Liver (tissue), 9 donors: Measurements from ENCODE around the gene SIT1. TPM values are rescaled to one million over a fixed set of nuclear protein-coding genes. Genes with fewer than 3 reads are reported as not detected.

Experiments
- DNase-seq: peaks from one replicate; pipeline ENCODE4 v3.0.0-alpha.2; 2017; ENCODE audit warnings: low spot score
- H3K27ac ChIP-seq, 2 donors: one replicate each; pipeline ENCODE4 v1.7.0; 2013; ENCODE audit warnings: inconsistent platforms in 2 of 2, low read length in 2 of 2, control low read depth in 1 of 2, low read depth in 1 of 2, mild to moderate bottlenecking in 1 of 2
- H3K27me3 ChIP-seq, 4 donors: one replicate each; pipeline versions ENCODE4 v1.6.1 to v1.7.0; 2013; ENCODE audit warnings: low read length in 3 of 4, inconsistent platforms in 1 of 4, mild to moderate bottlenecking in 1 of 4, moderate library complexity in 1 of 4; ENCODE audit not compliant: control insufficient read depth in 4 of 4, insufficient read depth in 4 of 4
- H3K36me3 ChIP-seq, 4 donors: one replicate each; pipeline versions ENCODE4 v1.6.1 to v1.7.0; 2013; ENCODE audit warnings: low read length in 3 of 4, mild to moderate bottlenecking in 3 of 4, low read depth in 1 of 4, moderate library complexity in 1 of 4; ENCODE audit not compliant: control insufficient read depth in 4 of 4, insufficient read depth in 3 of 4
- H3K4me1 ChIP-seq, 4 donors: one replicate each; pipeline versions ENCODE4 v1.6.1 to v1.7.0; 2013; ENCODE audit warnings: low read length in 3 of 4, mild to moderate bottlenecking in 3 of 4, moderate library complexity in 1 of 4; ENCODE audit not compliant: control insufficient read depth in 4 of 4, insufficient read depth in 4 of 4
- H3K4me3 ChIP-seq, 3 donors: one replicate each; pipeline versions ENCODE4 v1.6.1 to v1.7.0; 2013; ENCODE audit warnings: low read length in 3 of 3, control low read depth in 1 of 3, low read depth in 1 of 3, mild to moderate bottlenecking in 1 of 3
- H3K9ac ChIP-seq, 2 donors: one replicate each; pipeline ENCODE4 v1.7.0; 2013; ENCODE audit warnings: low read length in 2 of 2, mild to moderate bottlenecking in 2 of 2, moderate library complexity in 2 of 2, control low read depth in 1 of 2, low read depth in 1 of 2
- H3K9me3 ChIP-seq, 4 donors: one replicate each; pipeline versions ENCODE4 v1.6.1 to v1.7.0; 2013; ENCODE audit warnings: low read length in 3 of 4; ENCODE audit not compliant: control insufficient read depth in 4 of 4
- ATF3 ChIP-seq: IDR thresholded peaks from 2 replicates; pipeline ENCODE4 v1.6.1; 2016; ENCODE audit warnings: antibody characterized with exemption
- CTCF ChIP-seq: fragments of 150-350 bp; IDR thresholded peaks from 2 replicates; pipeline ENCODE4 v1.5.1; 2017; ENCODE audit warnings: improper control_type of control experiment, low read depth, low read length; ENCODE audit not compliant: missing input control
- EGR1 ChIP-seq, 2 donors: IDR thresholded peaks; 2 replicates each; pipeline ENCODE4 v1.6.1; 2016 to 2018; ENCODE audit warnings: antibody characterized with exemption in 2 of 2, low read depth in 2 of 2
- FOXA2 ChIP-seq: IDR thresholded peaks from 2 replicates; pipeline ENCODE4 v1.6.1; 2016; ENCODE audit warnings: antibody characterized with exemption
- GABPA ChIP-seq, 2 donors: IDR thresholded peaks in 1 of 2; conservative IDR thresholded peaks in 1 of 2; 2 replicates each; pipeline ENCODE4 v1.6.1; 2016; ENCODE audit warnings: antibody characterized with exemption in 2 of 2, mild to moderate bottlenecking in 1 of 2, moderate library complexity in 1 of 2
- HNF4A ChIP-seq, 2 donors: conservative IDR thresholded peaks; 2 replicates each; pipeline ENCODE4 v1.6.1; 2016; ENCODE audit warnings: antibody characterized with exemption in 2 of 2, mild to moderate bottlenecking in 2 of 2
- JUND ChIP-seq, 2 donors: IDR thresholded peaks; 2 replicates each; pipeline ENCODE4 v1.6.1; 2016; ENCODE audit warnings: antibody characterized with exemption in 2 of 2
- MAX ChIP-seq: IDR thresholded peaks from 2 replicates; pipeline ENCODE4 v1.6.1; 2016; ENCODE audit warnings: antibody characterized with exemption
- NR2F2 ChIP-seq: IDR thresholded peaks from 2 replicates; pipeline ENCODE4 v1.6.1; 2016; ENCODE audit warnings: antibody characterized with exemption
- RAD21 ChIP-seq, 2 donors: IDR thresholded peaks; 2 replicates each; pipeline ENCODE4 v1.6.1; 2016; ENCODE audit warnings: antibody characterized with exemption in 2 of 2, mild to moderate bottlenecking in 2 of 2
- REST ChIP-seq: IDR thresholded peaks from 2 replicates; pipeline ENCODE4 v1.6.1; 2016; ENCODE audit warnings: antibody characterized with exemption, mild to moderate bottlenecking
- RXRA ChIP-seq, 2 donors: IDR thresholded peaks; 2 replicates each; pipeline ENCODE4 v1.6.1; 2017 to 2018; ENCODE audit warnings: antibody characterized with exemption in 2 of 2, mild to moderate bottlenecking in 1 of 2
- SP1 ChIP-seq: IDR thresholded peaks from 2 replicates; pipeline ENCODE4 v1.6.1; 2018; ENCODE audit warnings: antibody characterized with exemption, mild to moderate bottlenecking
- TAF1 ChIP-seq: conservative IDR thresholded peaks from 2 replicates; pipeline ENCODE4 v1.6.1; 2016; ENCODE audit warnings: antibody characterized with exemption, mild to moderate bottlenecking
- YY1 ChIP-seq: IDR thresholded peaks from 2 replicates; pipeline ENCODE4 v1.6.1; 2016; ENCODE audit warnings: antibody characterized with exemption, mild to moderate bottlenecking
- ZBTB33 ChIP-seq: IDR thresholded peaks from 2 replicates; pipeline ENCODE4 v1.6.1; 2016; ENCODE audit warnings: antibody characterized with exemption
- WGBS: extraction: QIAGEN DNeasy Blood & Tissue Kit; methylation state at CpG from one replicate; pipeline ENCODE4 v1.1.7; 2013; 5-methylcytosine and 5-hydroxymethylcytosine counted together
- polyA plus RNA-seq, 2 donors: library from polyadenylated mRNA; stranded (reverse) in 1 of 2; unstranded in 1 of 2; fragments of 200-250 nt in 1 of 2; fragments of >200 nt in 1 of 2; fragmentation: Nextera tagmentation in 1 of 2; extraction: Ambion mirVana in 1 of 2; gene quantifications; one replicate each; pipeline versions ENCODE4 v1.2.1 to v1.2.3, GENCODE V29; 2013 to 2015
- total RNA-seq, 2 donors: library from RNA; depleted of rRNA; stranded (reverse); fragments of >200 nt; gene quantifications; one replicate each; pipeline ENCODE4 v1.2.3, GENCODE V29; 2014
- donor health status: healthy.
- donor health status: healthy.
- donor health status: healthy.
- donor health status: healthy.
- donor health status: healthy.

SIT1 gene
- total and polyA plus RNA-seq, 4 donors, result 0.17 to 1.1 (median 0.34) TPM

- Histone ChIP-seq H3K36me3 (no peaks in the 10 kb centered on the region), H3K9me3 (no peaks in the 10 kb centered on the region), H3K27ac (peak within 1 kb of the TSS; percentile 98 to 99), H3K4me1 (peaks cover 2 to 24% (median 5%) of the 10 kb centered on the region in 4 donors), H3K27me3 (no peaks in the 10 kb centered on the region), H3K4me3 (peak within 1 kb of the TSS; percentile 79 to 87 (median 79)), H3K9ac (peak within 1 kb of the TSS; percentile 91 to 97)
- WGBS, result under 1% methylated on average over 67 of the region's 67 CpGs
- peak; percentile 91 for DNase-seq
- TF ChIP-seq EGR1 (IDR thresholded peaks at IDR 0.05; ENCODE audit: low read depth in 2 of 2), result no peak
- no peak for TF ChIP-seq GABPA (IDR thresholded peaks at IDR 0.05 in 1 of 2, conservative IDR thresholded peaks at IDR 0.05 in 1 of 2)
- peak; percentile 39 for TF ChIP-seq CTCF
- no peak for TF ChIP-seq FOXA2
- no peak for TF ChIP-seq SP1
- TF ChIP-seq NR2F2, result no peak
- TF ChIP-seq ZBTB33, result no peak
- TF ChIP-seq YY1, result peak; percentile 95
- no peak for TF ChIP-seq MAX
- TF ChIP-seq JUND (IDR thresholded peaks at IDR 0.05), result no peak
- no peak for TF ChIP-seq RXRA (IDR thresholded peaks at IDR 0.05)
- no peak for TF ChIP-seq HNF4A (conservative IDR thresholded peaks at IDR 0.05)
- TF ChIP-seq ATF3, result no peak
- TF ChIP-seq REST, result peak; percentile 35
- peak; percentile 56 for TF ChIP-seq TAF1
- peak; percentile 70 to 75 for TF ChIP-seq RAD21 (IDR thresholded peaks at IDR 0.05)
These were observed 7.6 kb upstream of the SIT1 start, which contains the start of gene CCDC107 for GRCh38 chr9:35658137-35658967. Gene CCDC107 (plus strand): TSS chr9:35658292. CDS start chr9:35658380, 88 bp downstream.
